SK-N-SH (cell line): Measurements from ENCODE around the gene LHFPL6. TPM values are rescaled to one million over a fixed set of nuclear protein-coding genes. Genes with fewer than 3 reads are reported as not detected.

Experiments
- CTCF ChIA-PET: fragments of 300-600, 350-600 bp; formaldehyde crosslinking; extraction: SDS; loops from one replicate; lab custom pipeline; 2021; lab: Yijun Ruan, JAX
- POLR2A ChIA-PET: fragments of 350-600 bp; sonication (Branson Sonifier 250); formaldehyde crosslinking; extraction: SDS; loops from one replicate; lab custom pipeline; 2020; ENCODE audit warnings: antibody characterized with exemption, inconsistent platforms; lab: Yijun Ruan, JAX
- DNase-seq: peaks from one replicate; pipeline ENCODE4 v3.0.0; 2012
- H2AFZ ChIP-seq: fragments of 200-600 bp; sonication (generic); 2 replicates; pipeline ENCODE4 v1.8.1; 2016; ENCODE audit warnings: antibody characterized with exemption, mild to moderate bottlenecking, low read depth
- H3F3A ChIP-seq: fragments of 200-600 bp; sonication (generic); replicated peaks from 2 replicates; pipeline ENCODE3; 2016; ENCODE audit warnings: antibody characterized with exemption, mild to moderate bottlenecking; ENCODE audit not compliant: insufficient read depth
- H3K27ac ChIP-seq, 2 experiments: fragments of 200-500 bp in 1 of 2; fragments of 200-600 bp in 1 of 2; sonication (Bioruptor generic) in 1 of 2; sonication (generic), shearing (Covaris generic) in 1 of 2; 2 replicates each; pipeline versions ENCODE4 v1.5.1 to v1.6.1; 2014 to 2016; ENCODE audit warnings: low read depth in 2 of 2, inconsistent platforms in 1 of 2, low read length in 1 of 2, mild to moderate bottlenecking in 1 of 2, mixed read lengths in 1 of 2
- H3K27me3 ChIP-seq: fragments of 200-600 bp; sonication (generic), shearing (Covaris generic); 2 replicates; pipeline ENCODE4 v1.6.1; 2016; ENCODE audit warnings: mixed run types; ENCODE audit not compliant: insufficient read depth
- H3K36me3 ChIP-seq, 2 experiments: fragments of 200-500 bp in 1 of 2; fragments of 200-600 bp in 1 of 2; sonication (Bioruptor generic) in 1 of 2; sonication (generic) in 1 of 2; replicated peaks in 1 of 2; 2 replicates each; pipeline versions ENCODE3 to v1.5.1; 2014 to 2016; ENCODE audit warnings: low read length in 1 of 2, mild to moderate bottlenecking in 1 of 2; ENCODE audit not compliant: insufficient read depth in 2 of 2, control insufficient read depth in 1 of 2
- H3K4me1 ChIP-seq, 2 experiments: fragments of 200-500 bp in 1 of 2; fragments of 200-600 bp in 1 of 2; sonication (Bioruptor generic) in 1 of 2; sonication (generic), shearing (Covaris generic) in 1 of 2; 2 replicates each; pipeline versions ENCODE4 v1.5.1 to v1.6.1; 2014 to 2016; ENCODE audit warnings: low read depth in 1 of 2, low read length in 1 of 2, mixed run types in 1 of 2; ENCODE audit not compliant: insufficient read depth in 2 of 2, control insufficient read depth in 1 of 2
- H3K4me2 ChIP-seq: fragments of 200-600 bp; sonication (generic), shearing (Covaris generic); 2 replicates; pipeline ENCODE4 v1.6.1; 2017; ENCODE audit warnings: mixed run types
- H3K4me3 ChIP-seq, 2 experiments: fragments of 200-500 bp in 1 of 2; fragments of 200-600 bp in 1 of 2; sonication (Bioruptor generic) in 1 of 2; sonication (generic), shearing (Covaris generic) in 1 of 2; 2 replicates each; pipeline versions ENCODE4 v1.5.1 to v1.8.1; 2014 to 2016; ENCODE audit warnings: low read depth in 2 of 2, inconsistent platforms in 1 of 2, low read length in 1 of 2, mild to moderate bottlenecking in 1 of 2, mixed read lengths in 1 of 2, moderate library complexity in 1 of 2
- H3K79me2 ChIP-seq: fragments of 200-600 bp; sonication (generic); 2 replicates; pipeline ENCODE4 v1.8.1; 2017; ENCODE audit warnings: mild to moderate bottlenecking; ENCODE audit not compliant: insufficient read depth
- H3K9ac ChIP-seq: fragments of 200-600 bp; sonication (generic); 2 replicates; pipeline ENCODE4 v1.6.1; 2017; ENCODE audit warnings: mixed run types
- H3K9me2 ChIP-seq: fragments of 200-600 bp; sonication (generic); 2 replicates; pipeline ENCODE4 v1.6.1; 2017; ENCODE audit warnings: mixed run types
- H3K9me3 ChIP-seq: fragments of 200-600 bp; sonication (generic); 2 replicates; pipeline ENCODE4 v1.6.1; 2017; ENCODE audit warnings: mixed run types, mild to moderate bottlenecking, moderate library complexity
- H4K20me1 ChIP-seq: fragments of 200-600 bp; sonication (generic); 2 replicates; pipeline ENCODE4 v1.6.1; 2017; ENCODE audit warnings: mild to moderate bottlenecking, mixed run types; ENCODE audit not compliant: insufficient read depth
- EP300 ChIP-seq, 2 experiments: IDR thresholded peaks; 2 replicates each; pipeline versions ENCODE4 v1.4.0 to v1.6.1; 2012; ENCODE audit warnings: borderline replicate concordance in 1 of 2, low read depth in 1 of 2, low read length in 1 of 2
- FOXM1 ChIP-seq: IDR thresholded peaks from 2 replicates; pipeline ENCODE4 v1.4.0; 2012; ENCODE audit warnings: low read depth, mild to moderate bottlenecking
- JUND ChIP-seq: IDR thresholded peaks from 2 replicates; pipeline ENCODE4 v1.4.0; 2012
- MXI1 ChIP-seq: IDR thresholded peaks from 2 replicates; pipeline ENCODE4 v1.6.1; 2012; ENCODE audit warnings: mild to moderate bottlenecking, low read depth, low read length, improper control_type of control experiment
- RAD21 ChIP-seq: IDR thresholded peaks from 2 replicates; pipeline ENCODE4 v1.6.1; 2012; ENCODE audit warnings: mild to moderate bottlenecking, low read length
- RCOR1 ChIP-seq: fragments of 150-350 bp; IDR thresholded peaks from 2 replicates; pipeline ENCODE4 v1.6.1; 2017; ENCODE audit warnings: antibody characterized with exemption, low read length
- RFX5 ChIP-seq: IDR thresholded peaks from 2 replicates; pipeline ENCODE4 v1.6.1; 2012; ENCODE audit warnings: mild to moderate bottlenecking, improper control_type of control experiment, low read length
- RXRA ChIP-seq: IDR thresholded peaks from 2 replicates; pipeline ENCODE4 v1.4.0; 2012; ENCODE audit warnings: low read depth, mild to moderate bottlenecking, borderline replicate concordance
- SIN3A ChIP-seq: IDR thresholded peaks from 2 replicates; pipeline ENCODE4 v1.6.1; 2012; ENCODE audit warnings: low read depth, mild to moderate bottlenecking, low read length, moderate library complexity, borderline replicate concordance
- SMC3 ChIP-seq: IDR thresholded peaks from 2 replicates; pipeline ENCODE4 v1.6.1; 2012; ENCODE audit warnings: low read depth, low read length, improper control_type of control experiment
- TAF1 ChIP-seq: IDR thresholded peaks from 2 replicates; pipeline ENCODE4 v1.6.1; 2012; ENCODE audit warnings: low read depth, mild to moderate bottlenecking, low read length, moderate library complexity, borderline replicate concordance
- TEAD4 ChIP-seq: IDR thresholded peaks from 2 replicates; pipeline ENCODE4 v1.4.0; 2012; ENCODE audit warnings: mild to moderate bottlenecking, borderline replicate concordance; ENCODE audit not compliant: insufficient read depth
- YY1 ChIP-seq: IDR thresholded peaks from 2 replicates; pipeline ENCODE4 v1.4.0; 2012; ENCODE audit warnings: low read depth, mild to moderate bottlenecking
- polyA plus RNA-seq, 3 experiments: library from polyadenylated mRNA; depleted of rRNA; stranded (reverse); fragments of >200 nt; gene quantifications; 2 replicates each; pipeline ENCODE4 v1.2.3, GENCODE V29; 2012
- TF ChIP-seq, protein P1 (sequence below): IDR thresholded peaks from 2 replicates; pipeline ENCODE4 v1.4.0; 2012; ENCODE audit warnings: low read depth, borderline replicate concordance
- TF ChIP-seq, protein P2 (sequence below): IDR thresholded peaks from 2 replicates; pipeline ENCODE4 v1.4.0; 2012; ENCODE audit warnings: low read depth
- TF ChIP-seq, protein P3 (sequence below): IDR thresholded peaks from 2 replicates; pipeline ENCODE4 v1.6.1; 2012; ENCODE audit warnings: mild to moderate bottlenecking, low read depth, low read length, moderate library complexity
- TF ChIP-seq, protein P4 (sequence below): IDR thresholded peaks from 2 replicates; pipeline ENCODE4; 2012
- TF ChIP-seq, protein P5 (sequence below): IDR thresholded peaks from 2 replicates; pipeline ENCODE4 v1.4.0; 2012; ENCODE audit warnings: low read depth, borderline replicate concordance

The LHFPL6 gene
- polyA plus RNA-seq, 1 of the 3 experiments (the other 2 are of a cell fraction): 22.2 TPM

DNA sequence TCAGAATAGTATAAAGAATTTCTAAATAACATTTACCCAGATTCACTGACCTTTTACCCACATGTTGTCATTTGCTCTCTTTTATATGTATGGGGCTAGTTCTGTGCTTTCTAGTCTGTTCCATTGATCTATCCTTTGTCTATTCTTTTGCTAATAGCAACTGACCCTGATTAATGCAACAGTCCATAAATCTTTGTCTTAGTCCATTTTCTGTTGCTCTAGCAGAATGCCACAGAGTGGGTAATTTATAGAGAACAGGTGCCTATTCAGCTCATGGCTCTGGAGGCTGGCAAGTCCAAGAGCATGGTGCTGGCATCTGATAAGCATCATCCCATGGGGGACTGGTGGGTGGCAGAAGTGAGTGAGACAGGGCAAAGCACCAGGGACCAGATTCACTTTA is 52.1 kb downstream of the LHFPL6 start:
- Histone ChIP-seq H3K9me2 (no peaks in the 10 kb centered on the region), H2AFZ (no peak overlapping the region), H3K36me3 (no peaks in the 10 kb centered on the region), H3K9me3 (no peaks in the 10 kb centered on the region), H3F3A (no peaks in the 10 kb centered on the region), H3K4me3 (no peak overlapping the region), H3K27ac (no peak overlapping the region), H3K4me1 (no peaks in the 10 kb centered on the region), H3K79me2 (no peaks in the 10 kb centered on the region), H3K4me2 (no peak overlapping the region), H3K27me3 (no peaks in the 10 kb centered on the region), H4K20me1 (no peaks in the 10 kb centered on the region), H3K9ac (no peak overlapping the region)
- no peak for TF ChIP-seq MXI1
- no peak for TF ChIP-seq SMC3
- TF ChIP-seq, protein P1, sequence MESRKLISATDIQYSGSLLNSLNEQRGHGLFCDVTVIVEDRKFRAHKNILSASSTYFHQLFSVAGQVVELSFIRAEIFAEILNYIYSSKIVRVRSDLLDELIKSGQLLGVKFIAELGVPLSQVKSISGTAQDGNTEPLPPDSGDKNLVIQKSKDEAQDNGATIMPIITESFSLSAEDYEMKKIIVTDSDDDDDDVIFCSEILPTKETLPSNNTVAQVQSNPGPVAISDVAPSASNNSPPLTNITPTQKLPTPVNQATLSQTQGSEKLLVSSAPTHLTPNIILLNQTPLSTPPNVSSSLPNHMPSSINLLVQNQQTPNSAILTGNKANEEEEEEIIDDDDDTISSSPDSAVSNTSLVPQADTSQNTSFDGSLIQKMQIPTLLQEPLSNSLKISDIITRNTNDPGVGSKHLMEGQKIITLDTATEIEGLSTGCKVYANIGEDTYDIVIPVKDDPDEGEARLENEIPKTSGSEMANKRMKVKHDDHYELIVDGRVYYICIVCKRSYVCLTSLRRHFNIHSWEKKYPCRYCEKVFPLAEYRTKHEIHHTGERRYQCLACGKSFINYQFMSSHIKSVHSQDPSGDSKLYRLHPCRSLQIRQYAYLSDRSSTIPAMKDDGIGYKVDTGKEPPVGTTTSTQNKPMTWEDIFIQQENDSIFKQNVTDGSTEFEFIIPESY: no peak
- TF ChIP-seq YY1: no peak
- no peak for TF ChIP-seq EP300 (IDR thresholded peaks at IDR 0.05; ENCODE audit: borderline replicate concordance in 1 of 2, low read depth in 1 of 2, low read length in 1 of 2)
- TF ChIP-seq, protein P2, sequence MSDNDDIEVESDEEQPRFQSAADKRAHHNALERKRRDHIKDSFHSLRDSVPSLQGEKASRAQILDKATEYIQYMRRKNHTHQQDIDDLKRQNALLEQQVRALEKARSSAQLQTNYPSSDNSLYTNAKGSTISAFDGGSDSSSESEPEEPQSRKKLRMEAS: no peak
- TF ChIP-seq RXRA: no peak
- no peak for TF ChIP-seq FOXM1
- TF ChIP-seq SIN3A: no peak
- TF ChIP-seq, protein P3, sequence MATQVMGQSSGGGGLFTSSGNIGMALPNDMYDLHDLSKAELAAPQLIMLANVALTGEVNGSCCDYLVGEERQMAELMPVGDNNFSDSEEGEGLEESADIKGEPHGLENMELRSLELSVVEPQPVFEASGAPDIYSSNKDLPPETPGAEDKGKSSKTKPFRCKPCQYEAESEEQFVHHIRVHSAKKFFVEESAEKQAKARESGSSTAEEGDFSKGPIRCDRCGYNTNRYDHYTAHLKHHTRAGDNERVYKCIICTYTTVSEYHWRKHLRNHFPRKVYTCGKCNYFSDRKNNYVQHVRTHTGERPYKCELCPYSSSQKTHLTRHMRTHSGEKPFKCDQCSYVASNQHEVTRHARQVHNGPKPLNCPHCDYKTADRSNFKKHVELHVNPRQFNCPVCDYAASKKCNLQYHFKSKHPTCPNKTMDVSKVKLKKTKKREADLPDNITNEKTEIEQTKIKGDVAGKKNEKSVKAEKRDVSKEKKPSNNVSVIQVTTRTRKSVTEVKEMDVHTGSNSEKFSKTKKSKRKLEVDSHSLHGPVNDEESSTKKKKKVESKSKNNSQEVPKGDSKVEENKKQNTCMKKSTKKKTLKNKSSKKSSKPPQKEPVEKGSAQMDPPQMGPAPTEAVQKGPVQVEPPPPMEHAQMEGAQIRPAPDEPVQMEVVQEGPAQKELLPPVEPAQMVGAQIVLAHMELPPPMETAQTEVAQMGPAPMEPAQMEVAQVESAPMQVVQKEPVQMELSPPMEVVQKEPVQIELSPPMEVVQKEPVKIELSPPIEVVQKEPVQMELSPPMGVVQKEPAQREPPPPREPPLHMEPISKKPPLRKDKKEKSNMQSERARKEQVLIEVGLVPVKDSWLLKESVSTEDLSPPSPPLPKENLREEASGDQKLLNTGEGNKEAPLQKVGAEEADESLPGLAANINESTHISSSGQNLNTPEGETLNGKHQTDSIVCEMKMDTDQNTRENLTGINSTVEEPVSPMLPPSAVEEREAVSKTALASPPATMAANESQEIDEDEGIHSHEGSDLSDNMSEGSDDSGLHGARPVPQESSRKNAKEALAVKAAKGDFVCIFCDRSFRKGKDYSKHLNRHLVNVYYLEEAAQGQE: no peak
- no peak for TF ChIP-seq RCOR1
- no peak for TF ChIP-seq RAD21
- POLR2A ChIA-PET: no interaction called here
- CTCF ChIA-PET: no interaction called here
- no peak for DNase-seq

DNA sequence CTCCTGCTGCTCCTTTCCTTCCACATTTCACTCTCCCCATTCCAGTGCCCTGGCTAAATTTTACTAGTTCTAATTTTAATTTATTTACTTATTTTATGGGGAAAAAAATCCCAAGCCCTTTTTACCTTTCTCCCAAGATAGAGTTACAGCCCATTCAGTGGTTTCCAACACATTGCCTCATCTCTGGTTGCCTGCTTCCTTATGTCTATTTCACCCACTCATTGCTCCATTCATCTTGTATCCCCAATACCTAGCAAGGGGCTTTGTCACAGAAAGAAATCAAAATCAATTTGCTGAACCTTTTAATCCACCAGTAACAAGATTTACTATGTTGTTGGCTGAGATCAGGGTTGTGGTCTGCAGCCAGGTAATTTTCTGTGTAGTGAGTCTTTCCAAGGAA is 55.9 kb downstream of the LHFPL6 start:
- H3K27ac ChIP-seq: no peak overlapping the region
- H3K36me3 ChIP-seq: no peaks in the 10 kb centered on the region
- no peaks in the 10 kb centered on the region for H3K4me1 ChIP-seq
- H3K9me3 ChIP-seq: no peaks in the 10 kb centered on the region
- no peak overlapping the region for H2AFZ ChIP-seq
- no peak overlapping the region for H3K4me3 ChIP-seq
- DNase-seq: no peak
- POLR2A ChIA-PET: no interaction called here
- CTCF ChIA-PET: no interaction called here
- H3K9me2 ChIP-seq: no peaks in the 10 kb centered on the region
- no peak overlapping the region for H3K4me2 ChIP-seq
- no peak overlapping the region for H3K9ac ChIP-seq
- H3F3A ChIP-seq: no peaks in the 10 kb centered on the region
- H4K20me1 ChIP-seq: no peaks in the 10 kb centered on the region
- H3K27me3 ChIP-seq: no peaks in the 10 kb centered on the region
- H3K79me2 ChIP-seq: no peaks in the 10 kb centered on the region
- TF ChIP-seq RAD21 (no peak), YY1 (no peak), EP300 (IDR thresholded peaks at IDR 0.05; ENCODE audit: borderline replicate concordance in 1 of 2, low read depth in 1 of 2, low read length in 1 of 2) (no peak), TAF1 (no peak), JUND (no peak), TEAD4 (no peak), RFX5 (no peak)
- TF ChIP-seq, protein P4, sequence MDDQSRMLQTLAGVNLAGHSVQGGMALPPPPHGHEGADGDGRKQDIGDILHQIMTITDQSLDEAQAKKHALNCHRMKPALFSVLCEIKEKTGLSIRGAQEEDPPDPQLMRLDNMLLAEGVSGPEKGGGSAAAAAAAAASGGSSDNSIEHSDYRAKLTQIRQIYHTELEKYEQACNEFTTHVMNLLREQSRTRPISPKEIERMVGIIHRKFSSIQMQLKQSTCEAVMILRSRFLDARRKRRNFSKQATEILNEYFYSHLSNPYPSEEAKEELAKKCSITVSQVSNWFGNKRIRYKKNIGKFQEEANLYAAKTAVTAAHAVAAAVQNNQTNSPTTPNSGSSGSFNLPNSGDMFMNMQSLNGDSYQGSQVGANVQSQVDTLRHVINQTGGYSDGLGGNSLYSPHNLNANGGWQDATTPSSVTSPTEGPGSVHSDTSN: no peak
- TF ChIP-seq, protein P5, sequence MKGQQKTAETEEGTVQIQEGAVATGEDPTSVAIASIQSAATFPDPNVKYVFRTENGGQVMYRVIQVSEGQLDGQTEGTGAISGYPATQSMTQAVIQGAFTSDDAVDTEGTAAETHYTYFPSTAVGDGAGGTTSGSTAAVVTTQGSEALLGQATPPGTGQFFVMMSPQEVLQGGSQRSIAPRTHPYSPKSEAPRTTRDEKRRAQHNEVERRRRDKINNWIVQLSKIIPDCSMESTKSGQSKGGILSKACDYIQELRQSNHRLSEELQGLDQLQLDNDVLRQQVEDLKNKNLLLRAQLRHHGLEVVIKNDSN: no peak
- TF ChIP-seq, protein P1: no peak
